Kidney epithelial cell (primary cell): ENCODE data around the gene NAGPA. TPM values are rescaled to one million over a fixed set of nuclear protein-coding genes. Genes with fewer than 3 reads are reported as not detected.

Experiments used
- DNase-seq: peaks from one replicate; pipeline ENCODE4 v3.0.0-alpha.2; 2010; ENCODE audit warnings: low read depth
- H3K27me3 ChIP-seq: 2 replicates; pipeline ENCODE4 v1.6.0; 2011; ENCODE audit warnings: low read length; ENCODE audit not compliant: control insufficient read depth, insufficient read depth
- H3K36me3 ChIP-seq: 2 replicates; pipeline ENCODE4 v1.5.1; 2011; ENCODE audit warnings: low read length; ENCODE audit not compliant: control insufficient read depth, insufficient read depth
- H3K4me3 ChIP-seq: 2 replicates; pipeline ENCODE4 v1.5.1; 2011; ENCODE audit warnings: low read depth, mild to moderate bottlenecking, control low read depth, low read length
- total RNA-seq: library from RNA; depleted of rRNA; stranded (reverse); fragments of >200 nt; gene quantifications from 2 replicates; pipeline ENCODE4 v1.2.3, GENCODE V29; 2015
- TF ChIP-seq, protein P1 (sequence below): IDR thresholded peaks from 2 replicates; pipeline ENCODE4 v1.5.1; 2011; ENCODE audit warnings: mild to moderate bottlenecking, moderate library complexity, low read length, control low read depth, inconsistent platforms; ENCODE audit not compliant: insufficient read depth, poor library complexity, severe bottlenecking

Gene NAGPA
- total RNA-seq, 1 donor from 2014 or later: 40.0 TPM

DNA sequence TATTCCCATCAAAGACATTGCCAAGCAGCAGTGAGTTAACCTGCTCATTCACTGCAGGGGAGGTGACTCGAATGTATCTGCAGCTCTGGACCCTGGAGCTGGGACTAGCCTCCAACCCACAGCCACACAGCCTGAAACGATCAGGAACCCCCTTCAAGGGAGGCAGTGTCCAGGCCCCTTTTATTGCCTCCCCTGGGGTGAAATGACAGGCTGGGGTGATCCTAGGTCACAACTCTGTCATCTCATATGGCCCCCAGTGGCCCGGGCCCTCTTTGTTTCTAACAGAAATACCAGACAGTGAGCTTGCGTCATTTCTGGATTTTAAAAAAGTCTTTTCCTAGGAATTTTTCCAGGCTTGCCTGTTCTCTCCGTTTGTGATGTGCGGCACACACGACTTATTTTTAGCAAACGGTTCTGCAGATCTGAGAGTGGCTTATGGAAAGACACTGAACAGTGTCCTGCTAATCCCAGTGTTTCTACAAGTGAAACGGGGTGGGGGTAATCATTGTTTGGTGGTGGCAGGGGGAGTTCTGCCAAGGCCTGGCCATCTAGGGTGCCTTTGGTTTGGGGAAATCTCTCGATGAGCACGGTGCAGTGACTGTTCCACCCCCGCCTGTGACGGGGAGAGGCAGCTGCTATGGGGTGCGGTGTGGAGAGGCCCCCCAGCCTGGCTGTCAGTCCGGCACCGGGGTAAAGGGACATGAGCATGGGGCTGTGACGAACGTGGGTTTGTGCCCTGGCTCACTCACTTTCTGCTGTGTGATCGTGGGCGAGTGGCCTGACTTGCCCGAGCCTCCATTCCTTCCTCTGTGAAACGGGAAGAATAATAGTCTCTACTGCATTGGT lies 27.2 kb downstream of the NAGPA start:
- TF ChIP-seq, protein P1, sequence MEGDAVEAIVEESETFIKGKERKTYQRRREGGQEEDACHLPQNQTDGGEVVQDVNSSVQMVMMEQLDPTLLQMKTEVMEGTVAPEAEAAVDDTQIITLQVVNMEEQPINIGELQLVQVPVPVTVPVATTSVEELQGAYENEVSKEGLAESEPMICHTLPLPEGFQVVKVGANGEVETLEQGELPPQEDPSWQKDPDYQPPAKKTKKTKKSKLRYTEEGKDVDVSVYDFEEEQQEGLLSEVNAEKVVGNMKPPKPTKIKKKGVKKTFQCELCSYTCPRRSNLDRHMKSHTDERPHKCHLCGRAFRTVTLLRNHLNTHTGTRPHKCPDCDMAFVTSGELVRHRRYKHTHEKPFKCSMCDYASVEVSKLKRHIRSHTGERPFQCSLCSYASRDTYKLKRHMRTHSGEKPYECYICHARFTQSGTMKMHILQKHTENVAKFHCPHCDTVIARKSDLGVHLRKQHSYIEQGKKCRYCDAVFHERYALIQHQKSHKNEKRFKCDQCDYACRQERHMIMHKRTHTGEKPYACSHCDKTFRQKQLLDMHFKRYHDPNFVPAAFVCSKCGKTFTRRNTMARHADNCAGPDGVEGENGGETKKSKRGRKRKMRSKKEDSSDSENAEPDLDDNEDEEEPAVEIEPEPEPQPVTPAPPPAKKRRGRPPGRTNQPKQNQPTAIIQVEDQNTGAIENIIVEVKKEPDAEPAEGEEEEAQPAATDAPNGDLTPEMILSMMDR: no peak
- H3K36me3 ChIP-seq: no peaks in the 10 kb centered on the region
- no peak for DNase-seq
- peaks cover 18% of the 10 kb centered on the region for H3K27me3 ChIP-seq
- no peak overlapping the region for H3K4me3 ChIP-seq

DNA sequence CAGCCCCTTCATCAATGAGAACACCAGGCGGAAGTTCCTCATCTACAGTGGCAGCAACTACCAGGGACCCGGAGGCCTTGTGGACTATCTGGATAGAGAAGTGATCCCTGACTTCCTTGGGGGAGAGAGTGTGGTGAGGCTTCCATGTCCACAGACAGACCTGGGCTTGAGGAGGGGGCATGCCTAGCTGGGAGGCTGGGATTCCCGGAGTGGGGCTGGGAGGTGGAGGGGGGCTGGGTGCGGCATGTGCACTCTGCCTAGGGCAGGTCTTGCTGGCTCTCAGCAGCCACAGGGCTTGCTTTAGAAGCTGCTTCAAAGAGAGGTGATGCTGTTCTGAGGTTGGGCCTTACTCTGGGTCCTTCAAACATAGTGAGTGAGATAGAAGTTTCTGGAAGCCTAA lies 27.8 kb downstream of the NAGPA start:
- H3K27me3 ChIP-seq: peaks cover 15% of the 10 kb centered on the region
- TF ChIP-seq, protein P1: no peak
- H3K36me3 ChIP-seq: no peaks in the 10 kb centered on the region
- DNase-seq: no peak
- no peak overlapping the region for H3K4me3 ChIP-seq

DNA sequence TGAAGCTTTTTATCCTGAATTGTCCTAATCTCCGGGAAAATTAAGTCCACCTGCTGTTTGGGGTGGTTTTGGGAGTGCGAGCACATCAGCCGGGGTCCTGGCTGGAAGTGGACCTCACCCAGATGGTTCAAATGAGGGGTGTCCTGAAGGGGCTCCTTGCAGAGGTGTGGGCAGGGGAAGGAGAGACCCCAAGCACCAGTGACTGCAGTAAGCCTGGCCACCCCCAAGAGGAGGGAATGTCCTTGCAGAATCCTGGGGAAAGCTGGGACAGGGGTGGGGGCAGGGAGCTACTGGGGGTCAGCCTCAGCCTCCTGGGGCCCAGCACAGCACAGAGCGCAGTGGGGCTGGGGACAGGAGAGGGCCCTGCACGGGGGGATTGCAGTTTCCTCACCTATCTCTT lies 29.4 kb downstream of the NAGPA start:
- Histone ChIP-seq H3K36me3 (no peaks in the 10 kb centered on the region), H3K27me3 (peaks cover 6% of the 10 kb centered on the region), H3K4me3 (no peak overlapping the region)
- TF ChIP-seq, protein P1: no peak
- DNase-seq: no peak

DNA sequence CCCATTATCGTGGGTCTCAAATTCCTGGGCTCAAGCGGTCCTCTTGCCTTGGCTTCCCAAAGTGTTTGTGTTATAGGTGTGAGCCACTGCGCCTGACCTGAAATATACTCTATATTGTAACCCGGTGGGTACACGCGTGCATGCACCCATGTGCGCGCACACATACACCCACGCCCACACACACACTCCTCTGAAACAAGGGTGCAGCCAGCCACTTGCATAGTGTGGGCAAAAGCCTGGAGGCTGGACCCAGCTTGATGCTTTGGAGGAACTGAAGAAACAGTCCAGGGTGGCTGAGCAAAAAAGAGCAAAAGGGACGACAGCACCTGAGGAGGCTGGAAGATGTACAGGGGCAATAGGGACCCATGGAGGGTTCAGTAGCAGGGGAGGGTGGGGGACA lies 29.9 kb downstream of the NAGPA start:
- Histone ChIP-seq H3K4me3 (no peak overlapping the region), H3K27me3 (peaks cover 6% of the 10 kb centered on the region), H3K36me3 (no peaks in the 10 kb centered on the region)
- DNase-seq: no peak
- TF ChIP-seq, protein P1: no peak

DNA sequence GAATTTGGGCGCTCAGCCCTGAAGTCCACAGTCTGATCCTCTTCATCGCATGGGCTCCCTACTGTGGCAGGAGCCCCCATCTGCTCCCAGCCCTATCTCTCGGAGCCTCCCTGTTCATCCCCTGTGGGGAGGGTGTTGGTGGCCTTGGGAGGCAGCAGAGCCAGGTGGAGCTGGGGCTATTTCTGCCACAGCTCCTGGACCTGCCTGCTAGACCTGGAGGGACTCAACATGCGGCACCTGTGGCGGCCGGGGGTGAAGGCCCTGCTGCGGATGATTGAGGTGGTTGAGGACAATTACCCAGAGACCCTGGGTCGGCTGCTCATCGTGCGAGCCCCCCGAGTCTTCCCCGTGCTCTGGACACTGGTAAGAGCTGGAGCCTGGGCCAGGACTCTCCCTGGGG lies 30.5 kb downstream of the NAGPA start:
- no peak for DNase-seq
- H3K27me3 ChIP-seq: peaks cover 6% of the 10 kb centered on the region
- TF ChIP-seq, protein P1: no peak
- no peaks in the 10 kb centered on the region for H3K36me3 ChIP-seq
- H3K4me3 ChIP-seq: no peak overlapping the region

DNA sequence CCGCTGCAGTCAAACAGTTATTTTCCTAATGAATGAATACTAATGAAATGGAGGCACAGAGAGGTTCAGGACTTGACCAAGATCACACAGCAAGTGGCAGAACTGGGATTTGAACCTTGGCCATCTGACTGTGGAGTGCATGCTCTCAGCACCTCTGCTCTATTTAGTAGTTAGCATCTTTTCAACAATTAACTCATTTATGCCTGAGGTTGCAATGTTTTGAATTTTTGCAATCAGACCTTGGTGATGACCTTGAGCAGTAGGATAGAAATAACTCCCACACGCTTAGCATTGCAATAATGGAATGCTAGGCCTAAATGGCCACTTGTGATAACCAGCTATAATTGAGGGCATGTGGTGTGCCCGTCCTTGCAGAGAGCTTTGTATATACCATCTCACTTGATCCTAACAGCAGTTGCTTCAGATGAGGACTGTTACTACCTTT lies 31.0 kb downstream of the NAGPA start:
- no peak for DNase-seq
- Histone ChIP-seq H3K27me3 (peaks cover 6% of the 10 kb centered on the region), H3K4me3 (no peak overlapping the region), H3K36me3 (no peaks in the 10 kb centered on the region)
- TF ChIP-seq, protein P1: no peak
